ENCODE measurements around the gene TBC1D16. TPM values are rescaled to one million over a fixed set of nuclear protein-coding genes. Genes with fewer than 3 reads are reported as not detected.

The TBC1D16 gene
- total and polyA plus RNA-seq, 10 of the 15 experiments (the other 5 are each of a cell fraction or from before 2014, with no cell fraction given): 0.01 to 0.13 (median 0.06) TPM; not detected in 3

DNA sequence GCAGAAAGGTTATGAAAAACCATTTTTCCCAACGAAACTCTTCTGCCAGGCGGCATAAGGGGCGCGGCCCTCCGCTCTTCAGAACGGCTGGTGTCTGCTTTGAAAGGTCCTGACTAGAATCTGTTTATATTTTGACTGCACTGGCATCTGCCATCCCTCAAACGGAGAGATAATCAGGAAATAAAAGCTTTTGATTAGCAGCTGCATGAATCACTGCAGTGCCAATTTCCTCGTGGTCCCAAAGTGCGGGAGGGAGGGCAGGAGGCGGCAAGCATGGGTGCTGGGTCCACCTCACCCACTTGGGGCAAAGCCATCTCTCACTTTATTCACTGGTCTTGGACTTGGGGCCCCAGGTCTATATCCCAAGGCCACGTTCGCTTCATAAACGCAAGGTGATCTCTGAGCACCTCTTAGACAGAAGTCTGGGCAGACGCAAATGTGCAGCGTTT is 49.7 kb downstream of the TBC1D16 start (continued):
- TF ChIP-seq, protein P1, sequence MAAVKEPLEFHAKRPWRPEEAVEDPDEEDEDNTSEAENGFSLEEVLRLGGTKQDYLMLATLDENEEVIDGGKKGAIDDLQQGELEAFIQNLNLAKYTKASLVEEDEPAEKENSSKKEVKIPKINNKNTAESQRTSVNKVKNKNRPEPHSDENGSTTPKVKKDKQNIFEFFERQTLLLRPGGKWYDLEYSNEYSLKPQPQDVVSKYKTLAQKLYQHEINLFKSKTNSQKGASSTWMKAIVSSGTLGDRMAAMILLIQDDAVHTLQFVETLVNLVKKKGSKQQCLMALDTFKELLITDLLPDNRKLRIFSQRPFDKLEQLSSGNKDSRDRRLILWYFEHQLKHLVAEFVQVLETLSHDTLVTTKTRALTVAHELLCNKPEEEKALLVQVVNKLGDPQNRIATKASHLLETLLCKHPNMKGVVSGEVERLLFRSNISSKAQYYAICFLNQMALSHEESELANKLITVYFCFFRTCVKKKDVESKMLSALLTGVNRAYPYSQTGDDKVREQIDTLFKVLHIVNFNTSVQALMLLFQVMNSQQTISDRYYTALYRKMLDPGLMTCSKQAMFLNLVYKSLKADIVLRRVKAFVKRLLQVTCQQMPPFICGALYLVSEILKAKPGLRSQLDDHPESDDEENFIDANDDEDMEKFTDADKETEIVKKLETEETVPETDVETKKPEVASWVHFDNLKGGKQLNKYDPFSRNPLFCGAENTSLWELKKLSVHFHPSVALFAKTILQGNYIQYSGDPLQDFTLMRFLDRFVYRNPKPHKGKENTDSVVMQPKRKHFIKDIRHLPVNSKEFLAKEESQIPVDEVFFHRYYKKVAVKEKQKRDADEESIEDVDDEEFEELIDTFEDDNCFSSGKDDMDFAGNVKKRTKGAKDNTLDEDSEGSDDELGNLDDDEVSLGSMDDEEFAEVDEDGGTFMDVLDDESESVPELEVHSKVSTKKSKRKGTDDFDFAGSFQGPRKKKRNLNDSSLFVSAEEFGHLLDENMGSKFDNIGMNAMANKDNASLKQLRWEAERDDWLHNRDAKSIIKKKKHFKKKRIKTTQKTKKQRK (IDR thresholded peaks at IDR 0.05; ENCODE audit: low read depth, low read length): no peak
- TF ChIP-seq ZNF384 (IDR thresholded peaks at IDR 0.05; ENCODE audit: borderline replicate concordance, low read depth, low read length): no peak
- no peak for TF ChIP-seq TCF12 (IDR thresholded peaks at IDR 0.05; ENCODE audit: low read depth, low read length)
- no peak for TF ChIP-seq NR2C2 (IDR thresholded peaks at IDR 0.05; ENCODE audit: borderline replicate concordance, control insufficient read depth, insufficient read length, low read depth)
- TF ChIP-seq, protein P2, sequence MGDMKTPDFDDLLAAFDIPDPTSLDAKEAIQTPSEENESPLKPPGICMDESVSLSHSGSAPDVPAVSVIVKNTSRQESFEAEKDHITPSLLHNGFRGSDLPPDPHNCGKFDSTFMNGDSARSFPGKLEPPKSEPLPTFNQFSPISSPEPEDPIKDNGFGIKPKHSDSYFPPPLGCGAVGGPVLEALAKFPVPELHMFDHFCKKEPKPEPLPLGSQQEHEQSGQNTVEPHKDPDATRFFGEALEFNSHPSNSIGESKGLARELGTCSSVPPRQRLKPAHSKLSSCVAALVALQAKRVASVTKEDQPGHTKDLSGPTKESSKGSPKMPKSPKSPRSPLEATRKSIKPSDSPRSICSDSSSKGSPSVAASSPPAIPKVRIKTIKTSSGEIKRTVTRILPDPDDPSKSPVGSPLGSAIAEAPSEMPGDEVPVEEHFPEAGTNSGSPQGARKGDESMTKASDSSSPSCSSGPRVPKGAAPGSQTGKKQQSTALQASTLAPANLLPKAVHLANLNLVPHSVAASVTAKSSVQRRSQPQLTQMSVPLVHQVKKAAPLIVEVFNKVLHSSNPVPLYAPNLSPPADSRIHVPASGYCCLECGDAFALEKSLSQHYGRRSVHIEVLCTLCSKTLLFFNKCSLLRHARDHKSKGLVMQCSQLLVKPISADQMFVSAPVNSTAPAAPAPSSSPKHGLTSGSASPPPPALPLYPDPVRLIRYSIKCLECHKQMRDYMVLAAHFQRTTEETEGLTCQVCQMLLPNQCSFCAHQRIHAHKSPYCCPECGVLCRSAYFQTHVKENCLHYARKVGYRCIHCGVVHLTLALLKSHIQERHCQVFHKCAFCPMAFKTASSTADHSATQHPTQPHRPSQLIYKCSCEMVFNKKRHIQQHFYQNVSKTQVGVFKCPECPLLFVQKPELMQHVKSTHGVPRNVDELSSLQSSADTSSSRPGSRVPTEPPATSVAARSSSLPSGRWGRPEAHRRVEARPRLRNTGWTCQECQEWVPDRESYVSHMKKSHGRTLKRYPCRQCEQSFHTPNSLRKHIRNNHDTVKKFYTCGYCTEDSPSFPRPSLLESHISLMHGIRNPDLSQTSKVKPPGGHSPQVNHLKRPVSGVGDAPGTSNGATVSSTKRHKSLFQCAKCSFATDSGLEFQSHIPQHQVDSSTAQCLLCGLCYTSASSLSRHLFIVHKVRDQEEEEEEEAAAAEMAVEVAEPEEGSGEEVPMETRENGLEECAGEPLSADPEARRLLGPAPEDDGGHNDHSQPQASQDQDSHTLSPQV (IDR thresholded peaks at IDR 0.05): no peak
- TF ChIP-seq MEF2B (IDR thresholded peaks at IDR 0.05; ENCODE audit: partially characterized antibody, poor library complexity, severe bottlenecking): no peak
- TF ChIP-seq, protein P3, sequence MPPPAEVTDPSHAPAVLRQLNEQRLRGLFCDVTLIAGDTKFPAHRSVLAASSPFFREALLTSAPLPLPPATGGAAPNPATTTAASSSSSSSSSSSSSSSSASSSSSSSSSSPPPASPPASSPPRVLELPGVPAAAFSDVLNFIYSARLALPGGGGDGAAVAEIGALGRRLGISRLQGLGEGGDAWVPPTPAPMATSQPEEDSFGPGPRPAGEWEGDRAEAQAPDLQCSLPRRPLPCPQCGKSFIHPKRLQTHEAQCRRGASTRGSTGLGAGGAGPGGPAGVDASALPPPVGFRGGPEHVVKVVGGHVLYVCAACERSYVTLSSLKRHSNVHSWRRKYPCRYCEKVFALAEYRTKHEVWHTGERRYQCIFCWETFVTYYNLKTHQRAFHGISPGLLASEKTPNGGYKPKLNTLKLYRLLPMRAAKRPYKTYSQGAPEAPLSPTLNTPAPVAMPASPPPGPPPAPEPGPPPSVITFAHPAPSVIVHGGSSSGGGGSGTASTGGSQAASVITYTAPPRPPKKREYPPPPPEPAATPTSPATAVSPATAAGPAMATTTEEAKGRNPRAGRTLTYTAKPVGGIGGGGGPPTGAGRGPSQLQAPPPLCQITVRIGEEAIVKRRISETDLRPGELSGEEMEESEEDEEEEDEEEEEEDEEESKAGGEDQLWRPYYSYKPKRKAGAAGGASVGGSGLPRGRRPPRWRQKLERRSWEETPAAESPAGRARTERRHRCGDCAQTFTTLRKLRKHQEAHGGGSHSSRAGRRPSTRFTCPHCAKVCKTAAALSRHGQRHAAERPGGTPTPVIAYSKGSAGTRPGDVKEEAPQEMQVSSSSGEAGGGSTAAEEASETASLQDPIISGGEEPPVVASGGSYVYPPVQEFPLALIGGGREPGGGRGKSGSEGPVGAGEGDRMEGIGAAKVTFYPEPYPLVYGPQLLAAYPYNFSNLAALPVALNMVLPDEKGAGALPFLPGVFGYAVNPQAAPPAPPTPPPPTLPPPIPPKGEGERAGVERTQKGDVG (CRISPR knock-in tag; IDR thresholded peaks at IDR 0.05): no peak
- no peak for TF ChIP-seq LARP7 (IDR thresholded peaks at IDR 0.05)
- TF ChIP-seq SMAD5 (IDR thresholded peaks at IDR 0.05; ENCODE audit: low read depth): no peak
- no peak for TF ChIP-seq SIX5 (IDR thresholded peaks at IDR 0.05; ENCODE audit: low read depth, low read length, severe bottlenecking)

Data from GM12878 (cell line).